DND-41 (cell line): ENCODE results near the gene TAF5L.

ENCODE experiments used
- EZH2 ChIP-seq: IDR thresholded peaks from 3 replicates; pipeline ENCODE4 v1.6.1; 2012; ENCODE audit warnings: borderline replicate concordance, low read depth, mild to moderate bottlenecking, moderate library complexity, low read length, inconsistent platforms; ENCODE audit not compliant: severe bottlenecking
- TF ChIP-seq, protein P1 (sequence below): IDR thresholded peaks from 2 replicates; pipeline ENCODE4 v1.5.1; 2012; ENCODE audit warnings: borderline replicate concordance, low read length, moderate library complexity, mild to moderate bottlenecking; ENCODE audit not compliant: poor library complexity, severe bottlenecking; ENCODE audit errors: extremely low read depth

DNA sequence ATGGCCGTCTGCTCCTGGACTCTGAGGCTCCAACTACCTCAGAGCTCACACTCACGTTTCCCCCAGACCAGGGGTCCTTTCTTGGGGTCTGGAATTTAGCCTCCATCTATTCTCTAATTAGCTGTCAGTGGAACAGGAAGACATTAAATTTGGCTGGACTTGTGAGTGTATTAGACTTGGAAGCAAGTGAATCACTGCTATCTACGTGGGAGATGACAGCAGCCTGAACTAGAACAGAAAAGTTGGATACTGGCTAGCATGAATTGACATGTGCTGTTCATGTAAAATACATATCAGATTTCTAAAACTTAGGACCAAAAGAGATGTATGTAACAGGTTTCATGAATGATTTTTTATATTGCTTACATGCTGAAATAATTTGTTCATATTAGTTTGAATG, 28.0 kb downstream of the TAF5L start:
- TF ChIP-seq, protein P1, sequence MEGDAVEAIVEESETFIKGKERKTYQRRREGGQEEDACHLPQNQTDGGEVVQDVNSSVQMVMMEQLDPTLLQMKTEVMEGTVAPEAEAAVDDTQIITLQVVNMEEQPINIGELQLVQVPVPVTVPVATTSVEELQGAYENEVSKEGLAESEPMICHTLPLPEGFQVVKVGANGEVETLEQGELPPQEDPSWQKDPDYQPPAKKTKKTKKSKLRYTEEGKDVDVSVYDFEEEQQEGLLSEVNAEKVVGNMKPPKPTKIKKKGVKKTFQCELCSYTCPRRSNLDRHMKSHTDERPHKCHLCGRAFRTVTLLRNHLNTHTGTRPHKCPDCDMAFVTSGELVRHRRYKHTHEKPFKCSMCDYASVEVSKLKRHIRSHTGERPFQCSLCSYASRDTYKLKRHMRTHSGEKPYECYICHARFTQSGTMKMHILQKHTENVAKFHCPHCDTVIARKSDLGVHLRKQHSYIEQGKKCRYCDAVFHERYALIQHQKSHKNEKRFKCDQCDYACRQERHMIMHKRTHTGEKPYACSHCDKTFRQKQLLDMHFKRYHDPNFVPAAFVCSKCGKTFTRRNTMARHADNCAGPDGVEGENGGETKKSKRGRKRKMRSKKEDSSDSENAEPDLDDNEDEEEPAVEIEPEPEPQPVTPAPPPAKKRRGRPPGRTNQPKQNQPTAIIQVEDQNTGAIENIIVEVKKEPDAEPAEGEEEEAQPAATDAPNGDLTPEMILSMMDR = no peak
- TF ChIP-seq EZH2 = no peak
